CD4-positive, alpha-beta T cell (primary cell): ENCODE measurements around the gene LMBRD1. TPM values are rescaled to one million over a fixed set of nuclear protein-coding genes. Genes with fewer than 3 reads are reported as not detected.
A peak's percentile ranks its signal among the peaks of the same experiment; 100 is the strongest.

Experiments
- ATAC-seq: fragments of 200-7000 bp; cut with Tn5 transposase; one replicate; pipeline ENCODE4 v1.10.0; 2022; ENCODE audit warnings: mild to moderate bottlenecking; ENCODE audit not compliant: poor library complexity
- CTCF ChIA-PET: fragments of 350-600 bp; sonication (Branson Sonifier 250); formaldehyde crosslinking; loops from one replicate; lab custom pipeline; 2021; ENCODE audit warnings: antibody characterized with exemption, inconsistent platforms; lab: Charles Lee
- POLR2A ChIA-PET: fragments of 350-600 bp; sonication (Branson Sonifier 250); formaldehyde crosslinking; loops from one replicate; lab custom pipeline; 2021; ENCODE audit warnings: antibody characterized with exemption, inconsistent platforms; lab: Charles Lee
- DNase-seq, 14 experiments: peaks; one replicate each; pipeline ENCODE4 v3.0.0-alpha.2; 2013 to 2020; ENCODE audit warnings: mixed read lengths in 2 of 14
- H3K27ac ChIP-seq, 2 donors: one replicate each; pipeline versions ENCODE4 v1.5.1 to v1.7.0; 2013; ENCODE audit warnings: low read length in 2 of 2, low read depth in 1 of 2, mild to moderate bottlenecking in 1 of 2
- H3K27me3 ChIP-seq, 2 experiments: 1 replicate in 1 of 2; 2 replicates in 1 of 2; pipeline versions ENCODE4 v1.6.1 to v1.7.0; 2013; ENCODE audit warnings: low read length in 2 of 2, control low read depth in 1 of 2, mild to moderate bottlenecking in 1 of 2, moderate library complexity in 1 of 2; ENCODE audit not compliant: insufficient read depth in 2 of 2, control insufficient read depth in 1 of 2
- H3K36me3 ChIP-seq: one replicate; pipeline ENCODE4 v1.6.1; 2013; ENCODE audit warnings: low read length, control low read depth; ENCODE audit not compliant: insufficient read depth
- H3K4me1 ChIP-seq: one replicate; pipeline ENCODE4 v1.6.1; 2013; ENCODE audit warnings: low read length, control low read depth; ENCODE audit not compliant: insufficient read depth
- H3K4me3 ChIP-seq: one replicate; pipeline ENCODE4 v1.5.1; 2013; ENCODE audit warnings: mild to moderate bottlenecking, low read length, moderate library complexity
- H3K9me3 ChIP-seq, 2 experiments: 1 replicate in 1 of 2; 2 replicates in 1 of 2; pipeline versions ENCODE4 v1.6.1 to v1.7.0; 2013; ENCODE audit warnings: low read length in 2 of 2, mild to moderate bottlenecking in 2 of 2, control low read depth in 1 of 2, moderate library complexity in 1 of 2; ENCODE audit not compliant: control insufficient read depth in 1 of 2, insufficient read depth in 1 of 2
- H3K27ac Mint-ChIP-seq: one replicate; pipeline ENCODE4 v1.8.0; 2020; ENCODE audit warnings: mixed read lengths
- H3K27me3 Mint-ChIP-seq: one replicate; pipeline ENCODE4 v1.8.0; 2021; ENCODE audit warnings: mixed read lengths
- H3K36me3 Mint-ChIP-seq: one replicate; pipeline ENCODE4 v1.8.0; 2021; ENCODE audit warnings: low read depth, mixed read lengths
- H3K4me1 Mint-ChIP-seq: one replicate; pipeline ENCODE4 v1.8.0; 2021; ENCODE audit warnings: low read depth, mixed read lengths
- H3K4me3 Mint-ChIP-seq: one replicate; pipeline ENCODE4 v1.8.0; 2020; ENCODE audit warnings: mild to moderate bottlenecking, mixed read lengths
- H3K9me3 Mint-ChIP-seq: one replicate; pipeline ENCODE4 v1.8.0; 2020; ENCODE audit warnings: mixed read lengths
- CTCF ChIP-seq: fragments of 200-600 bp; IDR thresholded peaks from one replicate; pipeline ENCODE4 v1.8.0; 2022; ENCODE audit warnings: antibody characterized with exemption, mild to moderate bottlenecking
- intact Hi-C, 2 experiments: fragments of 100-400 bp; cut with DNase I in 1 of 2; cut with micrococcal nuclease in 1 of 2; formaldehyde crosslinking; loops; one replicate each; pipeline versions ENCODE4 v1.15.1 to v1.9.0; 2023 to 2025; cut with DNase I, micrococcal nuclease
- total RNA-seq, 174 experiments: library from RNA in 2 of 174; stranded (reverse) in 2 of 174; gene quantifications; one replicate each; pipeline ENCODE4 v1.2.3 and lab custom pipeline; 2021 to 2026

The LMBRD1 gene
- total RNA-seq, 2 experiments from 2014 or later: 40.3 to 42.0 TPM

GRCh38 chr6:69817358-69817757 is 20.5 kb upstream of the LMBRD1 start:
- ATAC-seq (no peak), DNase-seq (no peak)
- Histone ChIP-seq H3K4me1 (peaks cover 29% of the 10 kb centered on the region), H3K9me3 (no peaks in the 10 kb centered on the region), H3K27ac (no peak overlapping the region), H3K27me3 (no peaks in the 10 kb centered on the region), H3K4me3 (no peak overlapping the region), H3K36me3 (no peaks in the 10 kb centered on the region)
- H3K4me3 Mint-ChIP-seq: no peak overlapping the region
- intact Hi-C loops: no loop called here
- no peaks in the 10 kb centered on the region for H3K9me3 Mint-ChIP-seq
- H3K27me3 Mint-ChIP-seq: no peaks in the 10 kb centered on the region
- ChIA-PET POLR2A (interaction anchor here (5.3 kb wide), 1 partner anchor 20 kb away, joined by 74 read pairs; the partner anchor contains the start of gene LMBRD1), CTCF (interaction anchor here (2.4 to 4.2 kb wide), 2 partner anchors 12 to 20 kb away, joined by 9 to 39 read pairs; partner anchors contain the start of gene LMBRD1)
- H3K4me1 Mint-ChIP-seq: peaks cover 44% of the 10 kb centered on the region
- no peaks in the 10 kb centered on the region for H3K36me3 Mint-ChIP-seq
- no peak overlapping the region for H3K27ac Mint-ChIP-seq
- no peak for TF ChIP-seq CTCF

GRCh38 chr6:69816569-69816968 is 19.8 kb upstream of the LMBRD1 start:
- no peaks in the 10 kb centered on the region for H3K36me3 ChIP-seq
- POLR2A ChIA-PET: interaction anchor here (5.3 kb wide), 1 partner anchor 19 kb away, joined by 74 read pairs; the partner anchor contains the start of gene LMBRD1
- peak in 6 of 14 experiments; percentile 9 to 64 (median 58) for DNase-seq
- H3K27me3 ChIP-seq: no peaks in the 10 kb centered on the region
- H3K36me3 Mint-ChIP-seq: no peaks in the 10 kb centered on the region
- no peaks in the 10 kb centered on the region for H3K9me3 ChIP-seq
- H3K27ac ChIP-seq: peak overlapping the region; percentile 21 to 62
- CTCF ChIA-PET: interaction anchor here (2.1 to 4.2 kb wide), 3 partner anchors 11 to 20 kb away, joined by 4 to 39 read pairs (median 9); partner anchors contain the start of gene LMBRD1
- ATAC-seq: peak; percentile 53
- H3K27me3 Mint-ChIP-seq: no peaks in the 10 kb centered on the region
- H3K27ac Mint-ChIP-seq: peak overlapping the region; percentile 90
- peaks cover 32% of the 10 kb centered on the region for H3K4me1 ChIP-seq
- intact Hi-C loops: no loop called here
- H3K9me3 Mint-ChIP-seq: no peaks in the 10 kb centered on the region
- no peak for TF ChIP-seq CTCF
- H3K4me3 ChIP-seq: peak overlapping the region; percentile 26
- peaks cover 52% of the 10 kb centered on the region for H3K4me1 Mint-ChIP-seq
- H3K4me3 Mint-ChIP-seq: peak overlapping the region; percentile 83

- peak overlapping the region; percentile 15 to 62 for H3K27ac ChIP-seq
- Mint-ChIP-seq H3K27me3 (no peaks in the 10 kb centered on the region), H3K4me1 (peaks cover 56% of the 10 kb centered on the region), H3K9me3 (no peaks in the 10 kb centered on the region), H3K4me3 (peak overlapping the region; percentile 83), H3K36me3 (no peaks in the 10 kb centered on the region), H3K27ac (peak overlapping the region; percentile 90)
- TF ChIP-seq CTCF: no peak
- H3K4me3 ChIP-seq: peak overlapping the region; percentile 26
- H3K4me1 ChIP-seq: peaks cover 32% of the 10 kb centered on the region
- no peaks in the 10 kb centered on the region for H3K9me3 ChIP-seq
- no peaks in the 10 kb centered on the region for H3K36me3 ChIP-seq
- CTCF ChIA-PET: interaction anchor here (2.1 to 4.2 kb wide), 3 partner anchors 11 to 19 kb away, joined by 4 to 39 read pairs (median 9); partner anchors contain the start of gene LMBRD1
- POLR2A ChIA-PET: interaction anchor here (5.3 kb wide), 1 partner anchor 19 kb away, joined by 74 read pairs; the partner anchor contains the start of gene LMBRD1
- H3K27me3 ChIP-seq: no peaks in the 10 kb centered on the region
- DNase-seq (peak in 4 of 14 experiments; percentile 15 to 56 (median 40)), ATAC-seq (peak; percentile 39)
- intact Hi-C loops: no loop called here
Measured at GRCh38 chr6:69816026-69816425, 19.2 kb upstream of the LMBRD1 start.
